GM18867 (cell line): ENCODE measurements around the gene SMYD2.
A peak's percentile ranks its signal among the peaks of the same experiment; 100 is the strongest.

Source experiments
- ATAC-seq: cut with Tn5 transposase; IDR thresholded peaks from one replicate; pipeline ENCODE4 v1.9.1; 2021; ENCODE audit warnings: mild to moderate bottlenecking, moderate library complexity; ENCODE audit not compliant: unreplicated experiment

The SMYD2 gene

GRCh38 chr1:214327514-214327913 is 46.6 kb downstream of the SMYD2 start:
- ATAC-seq: no peak

GRCh38 chr1:214328770-214329469 is 48.0 kb downstream of the SMYD2 start:
- peak; percentile 89 for ATAC-seq

GRCh38 chr1:214329470-214330220 is 48.7 kb downstream of the SMYD2 start:
- ATAC-seq: no peak

DNA sequence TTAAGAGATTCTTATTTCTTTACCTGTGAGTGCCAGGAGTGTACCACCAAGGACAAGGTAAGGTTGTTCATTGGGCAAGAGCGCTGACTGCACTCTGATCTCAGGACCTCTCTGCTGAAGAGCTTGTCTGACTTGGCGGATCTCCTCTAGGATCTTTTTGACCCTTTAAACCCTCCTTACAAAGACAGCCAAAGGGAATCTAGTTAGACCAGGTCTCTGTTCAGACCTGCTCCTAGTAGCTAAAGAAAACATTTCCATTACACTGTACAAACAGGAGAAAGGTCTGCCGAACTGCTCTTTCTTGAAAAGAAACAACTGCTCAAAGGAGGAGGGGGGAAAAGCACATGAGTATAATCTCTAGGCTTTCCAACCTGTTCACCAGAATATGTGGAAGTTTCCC is 49.3 kb downstream of the SMYD2 start:
- no peak for ATAC-seq

- ATAC-seq: no peak
Measured at GRCh38 chr1:214330715-214331114, 49.8 kb downstream of the SMYD2 start.

- no peak for ATAC-seq
Measured at GRCh38 chr1:214331180-214331579, 50.2 kb downstream of the SMYD2 start.

DNA sequence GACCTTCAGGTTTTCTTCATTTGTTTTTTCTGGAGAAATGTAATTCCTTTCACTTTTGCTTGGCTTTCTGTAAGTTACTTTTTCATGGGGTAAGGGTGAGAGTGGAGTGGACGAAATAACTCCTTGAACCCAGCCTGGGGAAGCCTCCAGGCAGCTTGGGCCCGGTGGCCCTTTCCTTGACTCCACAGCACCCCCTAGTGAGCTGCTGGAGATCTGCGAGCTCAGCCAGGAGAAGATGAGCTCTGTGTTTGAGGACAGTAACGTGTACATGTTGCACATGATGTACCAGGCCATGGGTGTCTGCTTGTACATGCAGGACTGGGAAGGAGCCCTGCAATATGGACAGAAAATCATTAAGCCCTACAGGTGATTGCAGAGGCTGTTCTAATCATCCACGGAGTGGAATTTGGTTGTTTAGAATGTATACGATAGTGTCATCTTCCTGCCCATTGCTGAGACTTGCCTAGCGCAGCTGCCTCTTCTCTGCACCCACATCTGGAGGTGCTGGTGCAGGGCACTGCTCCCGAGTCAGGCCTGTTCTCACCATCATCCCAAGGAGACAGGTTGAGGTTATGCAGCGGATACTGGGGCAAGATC is 51.0 kb downstream of the SMYD2 start:
- peak; percentile 44 for ATAC-seq

DNA sequence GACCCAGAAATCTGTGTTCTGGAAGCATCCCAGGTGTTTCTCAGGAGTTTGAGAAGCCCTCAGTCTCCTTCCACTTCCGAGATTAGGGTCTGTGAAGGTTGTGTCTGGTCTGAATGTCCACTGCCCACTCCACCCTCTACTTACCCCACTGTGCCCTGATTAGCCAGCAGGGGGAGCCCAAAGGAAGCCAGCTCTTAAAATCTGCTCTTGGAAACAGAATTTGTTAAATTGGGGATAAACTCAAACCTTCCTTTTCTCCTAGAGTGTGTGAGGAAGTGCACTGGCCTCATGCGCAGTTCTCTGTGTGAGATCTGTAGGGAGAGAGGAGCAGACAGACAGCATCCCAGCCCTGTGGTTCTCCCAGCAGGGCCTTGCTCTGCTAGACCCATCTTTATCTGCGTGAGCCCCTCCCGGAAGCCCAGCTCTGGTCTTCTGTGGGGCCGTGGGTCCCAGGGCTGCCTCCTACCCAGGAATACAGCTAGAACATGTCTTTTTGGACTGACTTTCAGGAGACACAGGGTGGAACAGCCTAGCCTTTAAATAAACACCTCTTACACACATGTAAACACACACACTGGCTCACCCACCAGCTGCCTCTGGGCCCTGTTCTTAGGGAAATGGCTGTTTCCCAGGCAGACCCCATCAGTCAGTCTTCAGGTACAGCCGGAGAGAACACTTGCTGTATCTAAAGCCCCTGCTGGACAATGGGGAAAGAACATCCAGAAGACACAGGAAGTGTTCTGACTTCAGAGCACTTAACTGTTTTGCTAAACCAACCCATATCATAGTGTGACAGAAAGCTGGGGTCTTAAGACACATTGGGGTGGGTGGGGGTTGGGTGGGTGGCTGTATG is 52.2 kb downstream of the SMYD2 start:
- ATAC-seq: peak; percentile 34

- ATAC-seq: no peak
Measured at GRCh38 chr1:214335567-214335966, 54.6 kb downstream of the SMYD2 start.

DNA sequence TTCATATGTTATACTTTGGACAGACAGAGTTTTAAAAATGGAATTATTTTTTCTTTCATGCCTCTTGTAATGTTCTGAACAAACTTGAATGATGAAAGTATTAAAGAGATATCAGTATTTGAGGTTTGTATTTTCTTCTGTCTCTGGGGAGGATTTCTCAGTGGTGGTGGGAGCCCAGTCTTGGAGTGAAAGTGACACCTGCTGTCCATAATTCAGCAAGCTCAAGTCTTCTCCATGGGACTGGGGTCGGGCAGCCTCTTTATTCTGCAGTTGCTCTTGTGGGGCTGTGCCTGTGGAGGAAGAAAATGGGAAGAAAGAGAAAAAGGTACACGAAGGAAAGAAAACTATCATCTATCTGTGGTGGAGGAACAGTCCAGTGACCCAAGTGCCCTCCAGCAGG is 56.1 kb downstream of the SMYD2 start:
- no peak for ATAC-seq

- no peak for ATAC-seq
Measured at GRCh38 chr1:214337511-214337910, 56.6 kb downstream of the SMYD2 start.

GRCh38 chr1:214338212-214338611 is 57.3 kb downstream of the SMYD2 start:
- no peak for ATAC-seq

- ATAC-seq: no peak
Measured at GRCh38 chr1:214341459-214341858, 60.5 kb downstream of the SMYD2 start.

DNA sequence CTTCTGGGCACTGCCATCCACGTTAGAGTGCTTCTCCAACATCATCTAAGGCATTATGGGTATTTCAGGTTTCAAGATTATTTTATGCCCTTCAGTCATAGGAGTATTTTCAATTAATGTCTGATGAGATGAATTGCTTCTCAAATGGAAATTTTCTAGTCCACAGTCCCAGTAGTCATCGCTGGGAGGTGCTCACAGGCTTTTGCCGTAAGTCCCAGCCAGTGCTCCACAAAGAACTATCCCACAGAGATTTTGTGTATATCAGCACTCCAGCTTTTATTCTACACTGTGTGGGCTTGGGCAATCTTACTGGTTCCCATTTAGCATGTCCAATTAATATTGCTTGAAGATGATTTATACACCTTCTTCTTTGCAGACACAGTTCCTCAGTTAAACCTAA is 61.0 kb downstream of the SMYD2 start:
- ATAC-seq: no peak

- no peak for ATAC-seq
Measured at GRCh38 chr1:214342525-214342924, 61.6 kb downstream of the SMYD2 start.

DNA sequence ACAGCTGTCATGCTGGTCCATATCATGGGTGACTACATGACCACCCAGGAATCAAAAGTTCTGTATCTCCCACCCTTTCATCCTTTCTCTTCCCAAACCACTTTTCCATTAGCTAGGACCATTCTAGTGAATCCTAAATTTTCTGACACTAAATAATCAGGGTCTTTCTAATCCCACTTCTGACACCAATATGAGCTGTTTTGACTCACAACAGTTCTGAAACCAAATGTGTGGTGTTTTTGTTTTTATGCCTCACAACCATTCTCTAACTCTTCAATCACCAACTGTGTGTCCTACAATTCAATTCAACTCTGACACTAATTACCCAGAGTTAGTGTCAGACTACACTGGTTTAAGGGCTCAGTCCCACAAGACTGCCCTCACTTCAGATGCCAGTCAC is 63.9 kb downstream of the SMYD2 start:
- no peak for ATAC-seq

- ATAC-seq: no peak
Measured at GRCh38 chr1:214349008-214349407, 68.0 kb downstream of the SMYD2 start.

DNA sequence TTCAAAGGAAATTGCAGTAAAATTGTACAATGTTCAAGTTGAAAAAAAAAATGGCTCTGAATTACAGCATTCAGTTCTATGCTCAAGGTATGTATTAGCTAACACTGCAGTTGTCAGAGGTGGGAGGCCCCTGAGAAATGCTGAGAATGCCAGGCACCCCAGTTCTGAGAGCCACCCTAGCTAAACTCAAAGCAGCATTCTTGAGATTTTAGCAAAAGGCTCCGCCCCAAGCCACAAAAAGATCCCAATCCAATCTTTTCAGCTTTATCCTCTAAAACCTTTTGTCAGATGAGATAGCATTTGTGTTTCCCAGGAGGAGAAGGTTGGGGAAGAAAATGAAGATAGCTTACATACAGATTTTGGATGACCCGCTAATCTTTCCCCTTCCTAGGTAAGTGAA is 68.8 kb downstream of the SMYD2 start:
- ATAC-seq: no peak

DNA sequence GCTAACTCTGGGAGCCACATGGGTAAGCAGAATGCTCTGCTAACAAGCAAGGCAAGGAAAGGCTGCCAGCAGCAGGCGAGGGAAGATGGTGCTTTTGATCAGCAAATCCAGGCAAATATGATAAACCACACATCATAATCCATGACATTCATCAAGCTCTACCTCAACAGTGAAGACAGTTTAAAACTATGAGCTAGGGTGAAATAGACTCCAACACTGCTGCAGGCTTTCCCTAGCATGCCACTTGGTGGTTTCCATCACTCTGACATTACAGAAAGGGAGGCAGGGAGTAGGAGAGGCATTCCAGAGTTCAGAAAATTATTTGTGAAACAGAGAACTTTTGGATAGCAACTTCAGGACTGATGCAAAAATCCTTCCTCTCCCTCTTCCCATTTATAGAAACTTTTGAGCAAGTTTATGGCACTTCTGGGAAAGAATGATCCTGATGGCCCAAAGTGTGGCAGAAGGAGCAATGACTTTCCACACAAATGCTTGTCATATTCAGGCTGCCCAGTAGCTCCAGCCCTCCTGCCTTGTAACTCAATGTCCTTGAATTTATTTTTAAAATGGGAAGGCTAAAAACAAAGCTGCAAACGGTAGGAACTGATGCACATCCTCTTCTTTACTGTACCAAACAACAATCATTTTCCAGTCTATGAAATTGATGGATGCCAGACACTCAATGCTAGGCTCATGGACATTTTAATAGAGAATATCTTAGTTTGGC is 70.8 kb downstream of the SMYD2 start:
- ATAC-seq: no peak

- no peak for ATAC-seq
Measured at GRCh38 chr1:214352838-214353237, 71.9 kb downstream of the SMYD2 start.
